IPS-18a (cell line): ENCODE measurements around the gene CACNA1C.

Experiments used
- H3K27ac ChIP-seq: one replicate; pipeline ENCODE4 v1.5.1; 2013; ENCODE audit warnings: low read length
- H3K27me3 ChIP-seq: one replicate; pipeline ENCODE4 v1.6.1; 2013; ENCODE audit warnings: mild to moderate bottlenecking, low read length; ENCODE audit not compliant: control insufficient read depth, insufficient read depth
- H3K36me3 ChIP-seq: one replicate; pipeline ENCODE4 v1.6.1; 2013; ENCODE audit warnings: low read depth, low read length; ENCODE audit not compliant: control insufficient read depth
- H3K4me1 ChIP-seq: one replicate; pipeline ENCODE4 v1.6.1; 2013; ENCODE audit warnings: low read depth, low read length; ENCODE audit not compliant: control insufficient read depth
- H3K4me3 ChIP-seq: one replicate; pipeline ENCODE4 v1.5.1; 2013; ENCODE audit warnings: low read length
- H3K9ac ChIP-seq: one replicate; pipeline ENCODE4 v1.6.1; 2013; ENCODE audit warnings: mild to moderate bottlenecking, low read length, moderate library complexity
- H3K9me3 ChIP-seq: one replicate; pipeline ENCODE4 v1.6.1; 2013; ENCODE audit warnings: low read depth, low read length; ENCODE audit not compliant: control insufficient read depth

CACNA1C gene

GRCh38 chr12:2380946-2381345 is 328.2 kb downstream of the CACNA1C start:
- H3K9ac ChIP-seq: no peak overlapping the region
- H3K4me1 ChIP-seq: peaks cover 12% of the 10 kb centered on the region
- H3K36me3 ChIP-seq: no peaks in the 10 kb centered on the region
- H3K9me3 ChIP-seq: no peaks in the 10 kb centered on the region
- no peaks in the 10 kb centered on the region for H3K27me3 ChIP-seq
- no peak overlapping the region for H3K27ac ChIP-seq
- no peak overlapping the region for H3K4me3 ChIP-seq

GRCh38 chr12:2382370-2383155 is 329.8 kb downstream of the CACNA1C start:
- no peaks in the 10 kb centered on the region for H3K9me3 ChIP-seq
- H3K36me3 ChIP-seq: no peaks in the 10 kb centered on the region
- no peak overlapping the region for H3K27ac ChIP-seq
- H3K9ac ChIP-seq: no peak overlapping the region
- no peaks in the 10 kb centered on the region for H3K27me3 ChIP-seq
- peaks cover under 1% of the 10 kb centered on the region for H3K4me1 ChIP-seq
- no peak overlapping the region for H3K4me3 ChIP-seq

GRCh38 chr12:2383325-2384028 is 330.7 kb downstream of the CACNA1C start:
- no peaks in the 10 kb centered on the region for H3K27me3 ChIP-seq
- H3K4me3 ChIP-seq: no peak overlapping the region
- H3K27ac ChIP-seq: no peak overlapping the region
- no peaks in the 10 kb centered on the region for H3K9me3 ChIP-seq
- no peak overlapping the region for H3K9ac ChIP-seq
- no peaks in the 10 kb centered on the region for H3K36me3 ChIP-seq
- H3K4me1 ChIP-seq: no peaks in the 10 kb centered on the region

- H3K4me3 ChIP-seq: no peak overlapping the region
- no peak overlapping the region for H3K9ac ChIP-seq
- no peaks in the 10 kb centered on the region for H3K4me1 ChIP-seq
- no peak overlapping the region for H3K27ac ChIP-seq
- no peaks in the 10 kb centered on the region for H3K36me3 ChIP-seq
- no peaks in the 10 kb centered on the region for H3K27me3 ChIP-seq
- H3K9me3 ChIP-seq: no peaks in the 10 kb centered on the region
Observed at GRCh38 chr12:2384029-2384386, 331.2 kb downstream of the CACNA1C start.

- Histone ChIP-seq H3K36me3 (no peaks in the 10 kb centered on the region), H3K27me3 (no peaks in the 10 kb centered on the region), H3K4me3 (no peak overlapping the region), H3K9me3 (no peaks in the 10 kb centered on the region), H3K27ac (no peak overlapping the region), H3K4me1 (no peaks in the 10 kb centered on the region), H3K9ac (no peak overlapping the region)
Observed at GRCh38 chr12:2384533-2385351, 332.0 kb downstream of the CACNA1C start.

- H3K36me3 ChIP-seq: no peaks in the 10 kb centered on the region
- H3K9ac ChIP-seq: no peak overlapping the region
- H3K27me3 ChIP-seq: no peaks in the 10 kb centered on the region
- H3K4me3 ChIP-seq: no peak overlapping the region
- no peaks in the 10 kb centered on the region for H3K4me1 ChIP-seq
- no peak overlapping the region for H3K27ac ChIP-seq
- H3K9me3 ChIP-seq: no peaks in the 10 kb centered on the region
Observed at GRCh38 chr12:2385529-2385928, 332.7 kb downstream of the CACNA1C start.

GRCh38 chr12:2386566-2386965 is 333.8 kb downstream of the CACNA1C start:
- Histone ChIP-seq H3K27me3 (no peaks in the 10 kb centered on the region), H3K27ac (no peak overlapping the region), H3K4me3 (no peak overlapping the region), H3K4me1 (no peaks in the 10 kb centered on the region), H3K9me3 (no peaks in the 10 kb centered on the region), H3K36me3 (no peaks in the 10 kb centered on the region), H3K9ac (no peak overlapping the region)

GRCh38 chr12:2387103-2387834 is 334.5 kb downstream of the CACNA1C start:
- Histone ChIP-seq H3K27me3 (no peaks in the 10 kb centered on the region), H3K9me3 (no peaks in the 10 kb centered on the region), H3K27ac (no peak overlapping the region), H3K4me1 (no peaks in the 10 kb centered on the region), H3K9ac (no peak overlapping the region), H3K36me3 (no peaks in the 10 kb centered on the region), H3K4me3 (no peak overlapping the region)

- H3K27ac ChIP-seq: no peak overlapping the region
- H3K36me3 ChIP-seq: no peaks in the 10 kb centered on the region
- H3K27me3 ChIP-seq: no peaks in the 10 kb centered on the region
- H3K9me3 ChIP-seq: no peaks in the 10 kb centered on the region
- no peaks in the 10 kb centered on the region for H3K4me1 ChIP-seq
- no peak overlapping the region for H3K9ac ChIP-seq
- no peak overlapping the region for H3K4me3 ChIP-seq
Observed at GRCh38 chr12:2389079-2389790, 336.4 kb downstream of the CACNA1C start.

- no peaks in the 10 kb centered on the region for H3K36me3 ChIP-seq
- no peaks in the 10 kb centered on the region for H3K9me3 ChIP-seq
- no peak overlapping the region for H3K4me3 ChIP-seq
Observed at GRCh38 chr12:2390133-2390532, 337.3 kb downstream of the CACNA1C start.

More at GRCh38 chr12:2390133-2390532, 337.3 kb downstream of the CACNA1C start:
- H3K27me3 ChIP-seq: no peaks in the 10 kb centered on the region
- H3K9ac ChIP-seq: no peak overlapping the region
- H3K27ac ChIP-seq: no peak overlapping the region
- H3K4me1 ChIP-seq: no peaks in the 10 kb centered on the region
